ENCODE results near the gene PGM1. TPM values are rescaled to one million over a fixed set of nuclear protein-coding genes. Genes with fewer than 3 reads are reported as not detected.

The PGM1 gene
- total RNA-seq, 1 experiment from 2014 or later = 54.6 TPM

DNA sequence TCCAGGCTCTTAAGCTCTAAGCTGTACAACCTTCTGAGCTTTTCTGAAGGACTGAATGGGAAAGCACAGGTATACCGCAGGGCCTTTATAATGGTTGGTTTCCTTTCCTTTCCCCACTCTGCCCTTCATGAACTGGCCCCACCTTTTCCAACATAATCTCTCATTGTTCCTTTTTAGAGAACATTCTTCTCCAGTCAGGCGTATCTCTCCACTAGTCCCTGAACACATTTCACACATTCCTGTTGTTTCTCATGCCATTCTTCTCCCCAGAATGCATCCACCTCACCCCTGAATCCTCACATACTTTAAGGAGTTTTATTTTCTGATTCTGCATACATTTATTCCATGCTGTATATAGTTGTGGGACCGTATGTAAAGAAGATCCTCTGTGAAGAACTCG is 41.3 kb downstream of the PGM1 start (continued):
- TF ChIP-seq, protein P1, sequence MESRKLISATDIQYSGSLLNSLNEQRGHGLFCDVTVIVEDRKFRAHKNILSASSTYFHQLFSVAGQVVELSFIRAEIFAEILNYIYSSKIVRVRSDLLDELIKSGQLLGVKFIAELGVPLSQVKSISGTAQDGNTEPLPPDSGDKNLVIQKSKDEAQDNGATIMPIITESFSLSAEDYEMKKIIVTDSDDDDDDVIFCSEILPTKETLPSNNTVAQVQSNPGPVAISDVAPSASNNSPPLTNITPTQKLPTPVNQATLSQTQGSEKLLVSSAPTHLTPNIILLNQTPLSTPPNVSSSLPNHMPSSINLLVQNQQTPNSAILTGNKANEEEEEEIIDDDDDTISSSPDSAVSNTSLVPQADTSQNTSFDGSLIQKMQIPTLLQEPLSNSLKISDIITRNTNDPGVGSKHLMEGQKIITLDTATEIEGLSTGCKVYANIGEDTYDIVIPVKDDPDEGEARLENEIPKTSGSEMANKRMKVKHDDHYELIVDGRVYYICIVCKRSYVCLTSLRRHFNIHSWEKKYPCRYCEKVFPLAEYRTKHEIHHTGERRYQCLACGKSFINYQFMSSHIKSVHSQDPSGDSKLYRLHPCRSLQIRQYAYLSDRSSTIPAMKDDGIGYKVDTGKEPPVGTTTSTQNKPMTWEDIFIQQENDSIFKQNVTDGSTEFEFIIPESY (IDR thresholded peaks at IDR 0.05; ENCODE audit: extremely low read depth, insufficient replicate concordance, low read length) = no peak
- TF ChIP-seq SP1 (IDR thresholded peaks at IDR 0.05; ENCODE audit: low read depth) = no peak
- TF ChIP-seq, protein P2, sequence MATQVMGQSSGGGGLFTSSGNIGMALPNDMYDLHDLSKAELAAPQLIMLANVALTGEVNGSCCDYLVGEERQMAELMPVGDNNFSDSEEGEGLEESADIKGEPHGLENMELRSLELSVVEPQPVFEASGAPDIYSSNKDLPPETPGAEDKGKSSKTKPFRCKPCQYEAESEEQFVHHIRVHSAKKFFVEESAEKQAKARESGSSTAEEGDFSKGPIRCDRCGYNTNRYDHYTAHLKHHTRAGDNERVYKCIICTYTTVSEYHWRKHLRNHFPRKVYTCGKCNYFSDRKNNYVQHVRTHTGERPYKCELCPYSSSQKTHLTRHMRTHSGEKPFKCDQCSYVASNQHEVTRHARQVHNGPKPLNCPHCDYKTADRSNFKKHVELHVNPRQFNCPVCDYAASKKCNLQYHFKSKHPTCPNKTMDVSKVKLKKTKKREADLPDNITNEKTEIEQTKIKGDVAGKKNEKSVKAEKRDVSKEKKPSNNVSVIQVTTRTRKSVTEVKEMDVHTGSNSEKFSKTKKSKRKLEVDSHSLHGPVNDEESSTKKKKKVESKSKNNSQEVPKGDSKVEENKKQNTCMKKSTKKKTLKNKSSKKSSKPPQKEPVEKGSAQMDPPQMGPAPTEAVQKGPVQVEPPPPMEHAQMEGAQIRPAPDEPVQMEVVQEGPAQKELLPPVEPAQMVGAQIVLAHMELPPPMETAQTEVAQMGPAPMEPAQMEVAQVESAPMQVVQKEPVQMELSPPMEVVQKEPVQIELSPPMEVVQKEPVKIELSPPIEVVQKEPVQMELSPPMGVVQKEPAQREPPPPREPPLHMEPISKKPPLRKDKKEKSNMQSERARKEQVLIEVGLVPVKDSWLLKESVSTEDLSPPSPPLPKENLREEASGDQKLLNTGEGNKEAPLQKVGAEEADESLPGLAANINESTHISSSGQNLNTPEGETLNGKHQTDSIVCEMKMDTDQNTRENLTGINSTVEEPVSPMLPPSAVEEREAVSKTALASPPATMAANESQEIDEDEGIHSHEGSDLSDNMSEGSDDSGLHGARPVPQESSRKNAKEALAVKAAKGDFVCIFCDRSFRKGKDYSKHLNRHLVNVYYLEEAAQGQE (IDR thresholded peaks at IDR 0.05; ENCODE audit: low read depth) = no peak

DNA sequence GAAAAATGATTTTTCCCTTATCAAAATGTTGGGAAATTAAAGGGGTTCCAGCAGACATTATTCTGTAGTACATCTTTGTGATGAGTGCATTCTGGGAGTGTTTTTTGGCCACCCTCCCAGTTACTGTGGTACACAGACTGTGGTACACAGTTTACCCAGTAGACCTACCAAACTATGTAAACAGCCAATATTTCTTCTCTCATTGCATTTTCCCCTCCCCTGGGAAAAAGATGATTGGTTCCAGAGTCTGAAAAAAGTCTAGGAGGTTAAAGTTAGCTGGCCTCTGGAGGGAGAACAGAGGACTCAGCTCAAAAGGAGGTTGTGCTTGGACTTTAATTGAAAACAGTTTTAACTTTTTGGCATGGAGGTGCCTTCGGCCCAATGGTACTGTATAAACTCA is 42.5 kb downstream of the PGM1 start:
- no peak overlapping the region for H3K4me2 ChIP-seq (ENCODE audit: low read length)
- RAD21 ChIA-PET (ENCODE audit: low non-redundant PET in 1 of 2, low total read pairs in 2 of 2, uncharacterized antibody in 2 of 2, unreplicated experiment in 2 of 2) = no interaction called here
- H3K27me3 ChIP-seq (ENCODE audit: insufficient read depth, low read length) = no peaks in the 10 kb centered on the region
- no peaks in the 10 kb centered on the region for H4K20me1 ChIP-seq (ENCODE audit: insufficient read depth)
- DNase-seq (ENCODE audit: low read depth, low spot score) (no peak), ATAC-seq (no peak)
- no TSS peak for BruUV-seq (replicated peaks)
- H3K4me3 ChIP-seq (replicated peaks in 1 of 2; ENCODE audit: low read depth in 1 of 2, low read length in 2 of 2) = no peak overlapping the region
- H3K9me3 ChIP-seq (ENCODE audit: control insufficient read depth in 1 of 2, insufficient read depth in 1 of 2, low read depth in 1 of 2, low read length in 2 of 2) = no peaks in the 10 kb centered on the region
- H3K4me1 ChIP-seq (ENCODE audit: control insufficient read depth in 1 of 2, insufficient read depth in 2 of 2, low read length in 2 of 2) = no peaks in the 10 kb centered on the region
- H3K27ac ChIP-seq (ENCODE audit: low read depth, low read length) = no peak overlapping the region
- H2AFZ ChIP-seq (ENCODE audit: low read depth, low read length, poor library complexity, severe bottlenecking) = no peak overlapping the region
- no peaks in the 10 kb centered on the region for H3K79me2 ChIP-seq (ENCODE audit: insufficient read depth, low read length)
- intact Hi-C loops (cut with micrococcal nuclease) = no loop called here
- no peaks in the 10 kb centered on the region for H3K9me2 ChIP-seq (ENCODE audit: insufficient read depth)
- CTCF ChIA-PET = no interaction called here
- peaks cover 6 to 12% of the 10 kb centered on the region in 2 experiments; a peak in 3 of 4 replicates for H3K36me3 ChIP-seq (ENCODE audit: control insufficient read depth in 1 of 2, insufficient read depth in 2 of 2, low read length in 2 of 2)
- H3K9ac ChIP-seq (ENCODE audit: low read length) = no peak overlapping the region
- POLR2A ChIA-PET = interaction anchor here (1.0 kb wide), 1 partner anchor 8 kb away, joined by 3 read pairs; no protein-coding TSS in a partner anchor
- TF ChIP-seq ELF1 (IDR thresholded peaks at IDR 0.05; ENCODE audit: borderline replicate concordance, low read depth) (no peak), YY1 (IDR thresholded peaks at IDR 0.05; ENCODE audit: extremely low read depth, insufficient replicate concordance, low read depth, low read length) (no peak), ZNF274 (IDR thresholded peaks at IDR 0.05; ENCODE audit: low read depth, low read length) (no peak), EGR1 (IDR thresholded peaks at IDR 0.05; ENCODE audit: low read depth) (no peak)
- TF ChIP-seq, protein P3, sequence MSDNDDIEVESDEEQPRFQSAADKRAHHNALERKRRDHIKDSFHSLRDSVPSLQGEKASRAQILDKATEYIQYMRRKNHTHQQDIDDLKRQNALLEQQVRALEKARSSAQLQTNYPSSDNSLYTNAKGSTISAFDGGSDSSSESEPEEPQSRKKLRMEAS (IDR thresholded peaks at IDR 0.05) = no peak
- TF ChIP-seq, protein P2 (IDR thresholded peaks at IDR 0.05; ENCODE audit: low read depth) = no peak

Measured in HCT116 (cell line).